MM.1S (cell line): ENCODE results near the gene THSD7B.

Experiments used
- DNase-seq: peaks from one replicate; pipeline ENCODE4 v3.0.0-alpha.2; 2015
- H2AFZ ChIP-seq: fragments of 300-600 bp; sonication (generic); 2 replicates; pipeline ENCODE4 v1.6.0; 2016; ENCODE audit warnings: antibody characterized with exemption, low read length
- H3F3A ChIP-seq: fragments of 300-600 bp; sonication (generic); 2 replicates; pipeline ENCODE4 v1.6.1; 2016; ENCODE audit warnings: mild to moderate bottlenecking, antibody characterized with exemption, low read length, moderate library complexity, mixed read lengths; ENCODE audit not compliant: insufficient read depth
- H3K27ac ChIP-seq: fragments of 300-600 bp; sonication (generic); 2 replicates; pipeline ENCODE4 v1.5.1; 2016; ENCODE audit warnings: mild to moderate bottlenecking, low read length
- H3K27me3 ChIP-seq: fragments of 300-600 bp; sonication (generic); replicated peaks from 2 replicates; pipeline ENCODE4 v1.6.0; 2016; ENCODE audit warnings: low read length; ENCODE audit not compliant: insufficient read depth
- H3K36me3 ChIP-seq: fragments of 300-600 bp; sonication (generic); replicated peaks from 2 replicates; pipeline ENCODE4 v1.6.1; 2016; ENCODE audit warnings: mild to moderate bottlenecking, low read length, mixed read lengths; ENCODE audit not compliant: insufficient read depth
- H3K4me1 ChIP-seq: fragments of 300-600 bp; sonication (generic); 2 replicates; pipeline ENCODE4 v1.6.1; 2016; ENCODE audit warnings: low read length, mixed read lengths
- H3K4me2 ChIP-seq: fragments of 300-600 bp; sonication (generic); 2 replicates; pipeline ENCODE4 v1.6.0; 2016; ENCODE audit warnings: low read depth, low read length
- H3K4me3 ChIP-seq: fragments of 300-600 bp; sonication (generic); 2 replicates; pipeline ENCODE4 v1.5.1; 2016; ENCODE audit warnings: low read length, mixed read lengths
- H3K79me2 ChIP-seq: fragments of 300-600 bp; sonication (generic); 2 replicates; pipeline ENCODE4 v1.6.1; 2016; ENCODE audit warnings: mixed run types, low read length, mixed read lengths
- H3K9ac ChIP-seq: fragments of 300-600 bp; sonication (generic); 2 replicates; pipeline ENCODE4 v1.6.1; 2016; ENCODE audit warnings: low read length, mixed read lengths
- H3K9me2 ChIP-seq: fragments of 300-600 bp; sonication (generic); replicated peaks from 2 replicates; pipeline ENCODE4 v1.6.1; 2016; ENCODE audit warnings: mild to moderate bottlenecking, low read length, mixed read lengths; ENCODE audit not compliant: insufficient read depth
- H3K9me3 ChIP-seq: fragments of 300-600 bp; sonication (generic); replicated peaks from 2 replicates; pipeline ENCODE4 v1.6.1; 2016; ENCODE audit warnings: mild to moderate bottlenecking, low read length, mixed read lengths; ENCODE audit not compliant: insufficient read depth
- H4K20me1 ChIP-seq: fragments of 300-600 bp; sonication (generic); 2 replicates; pipeline ENCODE4 v1.6.1; 2016; ENCODE audit warnings: mild to moderate bottlenecking, low read length, moderate library complexity, mixed read lengths; ENCODE audit not compliant: insufficient read depth
- EZH2 ChIP-seq: fragments of 300-600 bp; sonication (generic); optimal IDR thresholded peaks from 2 replicates; pipeline ENCODE3; 2017; ENCODE audit warnings: low read depth, mild to moderate bottlenecking, antibody characterized with exemption, low read length, mixed read lengths
- EZH2phosphoT487 ChIP-seq: fragments of 300-600 bp; sonication (generic); IDR thresholded peaks from 2 replicates; pipeline ENCODE4 v1.6.1; 2018; ENCODE audit warnings: antibody characterized with exemption, low read length
- TF ChIP-seq, protein P1 (sequence below): fragments of 300-600 bp; sonication (generic); IDR thresholded peaks from 2 replicates; pipeline ENCODE4 v1.5.1; 2016; ENCODE audit warnings: antibody characterized with exemption, low read length, mixed read lengths

Gene THSD7B

DNA sequence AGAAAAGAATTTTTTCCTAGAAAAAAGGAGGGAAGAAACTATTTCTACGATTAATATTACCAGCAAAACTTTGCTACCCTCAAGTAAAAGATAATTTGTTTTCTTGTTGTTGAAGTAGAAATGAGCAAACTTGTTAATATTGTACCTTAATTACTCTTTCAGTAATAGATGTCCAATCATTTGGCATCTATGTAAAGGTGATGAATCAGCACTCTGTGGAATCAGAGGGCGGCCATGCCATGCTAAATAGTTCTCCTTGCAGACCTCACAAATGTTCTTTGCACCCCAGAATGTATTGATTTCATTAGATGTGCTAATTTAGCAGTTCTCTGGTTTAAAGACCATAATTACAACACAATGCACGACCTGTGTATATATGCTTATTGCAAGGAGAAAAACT is 29.1 kb upstream of the THSD7B start:
- H4K20me1 ChIP-seq = no peaks in the 10 kb centered on the region
- H3K4me1 ChIP-seq = no peaks in the 10 kb centered on the region
- TF ChIP-seq, protein P1, sequence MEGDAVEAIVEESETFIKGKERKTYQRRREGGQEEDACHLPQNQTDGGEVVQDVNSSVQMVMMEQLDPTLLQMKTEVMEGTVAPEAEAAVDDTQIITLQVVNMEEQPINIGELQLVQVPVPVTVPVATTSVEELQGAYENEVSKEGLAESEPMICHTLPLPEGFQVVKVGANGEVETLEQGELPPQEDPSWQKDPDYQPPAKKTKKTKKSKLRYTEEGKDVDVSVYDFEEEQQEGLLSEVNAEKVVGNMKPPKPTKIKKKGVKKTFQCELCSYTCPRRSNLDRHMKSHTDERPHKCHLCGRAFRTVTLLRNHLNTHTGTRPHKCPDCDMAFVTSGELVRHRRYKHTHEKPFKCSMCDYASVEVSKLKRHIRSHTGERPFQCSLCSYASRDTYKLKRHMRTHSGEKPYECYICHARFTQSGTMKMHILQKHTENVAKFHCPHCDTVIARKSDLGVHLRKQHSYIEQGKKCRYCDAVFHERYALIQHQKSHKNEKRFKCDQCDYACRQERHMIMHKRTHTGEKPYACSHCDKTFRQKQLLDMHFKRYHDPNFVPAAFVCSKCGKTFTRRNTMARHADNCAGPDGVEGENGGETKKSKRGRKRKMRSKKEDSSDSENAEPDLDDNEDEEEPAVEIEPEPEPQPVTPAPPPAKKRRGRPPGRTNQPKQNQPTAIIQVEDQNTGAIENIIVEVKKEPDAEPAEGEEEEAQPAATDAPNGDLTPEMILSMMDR = no peak
- TF ChIP-seq EZH2 (no peak), EZH2phosphoT487 (no peak)
- H3F3A ChIP-seq = no peaks in the 10 kb centered on the region
- DNase-seq = no peak
- no peaks in the 10 kb centered on the region for H3K36me3 ChIP-seq
- no peaks in the 10 kb centered on the region for H3K27me3 ChIP-seq
- H3K27ac ChIP-seq = no peak overlapping the region
- no peak overlapping the region for H3K4me3 ChIP-seq
- no peaks in the 10 kb centered on the region for H3K79me2 ChIP-seq
- H3K4me2 ChIP-seq = no peak overlapping the region
- no peaks in the 10 kb centered on the region for H3K9me2 ChIP-seq
- no peaks in the 10 kb centered on the region for H3K9me3 ChIP-seq
- H3K9ac ChIP-seq = no peak overlapping the region
- H2AFZ ChIP-seq = no peak overlapping the region

DNA sequence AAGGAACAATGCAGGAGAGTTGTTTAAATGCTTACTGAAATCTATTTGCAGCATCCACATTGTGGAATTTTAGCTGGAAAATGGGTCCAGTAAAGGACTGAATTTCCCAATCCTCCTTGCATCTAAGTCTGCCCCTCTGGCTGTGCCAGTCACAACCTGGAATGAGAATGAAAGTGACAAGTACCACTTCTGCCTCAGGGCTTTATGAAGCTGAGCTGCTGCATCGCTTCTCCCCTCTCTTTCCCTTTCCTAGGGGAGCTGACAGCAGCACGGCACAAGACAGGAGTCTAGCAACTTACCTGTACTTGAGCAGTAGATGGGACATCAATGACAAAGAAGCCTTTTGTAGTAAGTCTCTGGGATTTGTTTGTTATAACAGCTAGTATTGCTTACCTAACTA is 27.3 kb upstream of the THSD7B start:
- Histone ChIP-seq H3K36me3 (no peaks in the 10 kb centered on the region), H3K4me2 (no peak overlapping the region), H3K4me3 (no peak overlapping the region), H3K27ac (no peak overlapping the region), H3K27me3 (no peaks in the 10 kb centered on the region), H3K9me3 (no peaks in the 10 kb centered on the region), H4K20me1 (no peaks in the 10 kb centered on the region), H3K4me1 (no peaks in the 10 kb centered on the region), H2AFZ (no peak overlapping the region), H3K79me2 (no peaks in the 10 kb centered on the region), H3K9ac (no peak overlapping the region), H3K9me2 (no peaks in the 10 kb centered on the region), H3F3A (no peaks in the 10 kb centered on the region)
- no peak for DNase-seq
- TF ChIP-seq, protein P1 = no peak
- TF ChIP-seq EZH2phosphoT487 = no peak
- TF ChIP-seq EZH2 = no peak

DNA sequence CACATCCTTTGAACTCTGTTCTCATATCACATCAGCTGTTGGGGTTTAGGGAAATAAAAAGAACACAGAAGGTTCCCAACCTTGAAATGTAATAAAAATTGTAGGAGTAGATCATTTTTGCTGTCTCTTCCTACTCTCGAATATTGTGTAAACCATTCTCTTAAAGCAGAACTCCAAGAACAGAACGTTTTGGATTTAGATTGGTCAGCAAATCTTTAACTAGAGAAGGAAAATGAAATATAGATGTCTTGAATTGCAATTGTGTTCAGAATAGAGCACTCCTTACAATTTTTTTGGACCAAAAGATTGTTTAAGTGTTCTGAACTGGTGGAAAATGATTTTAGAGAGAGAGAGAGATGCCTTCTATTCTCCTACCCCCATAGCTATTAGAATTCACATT is 23.9 kb upstream of the THSD7B start:
- H3K9me2 ChIP-seq = no peaks in the 10 kb centered on the region
- no peak overlapping the region for H3K4me2 ChIP-seq
- no peak overlapping the region for H2AFZ ChIP-seq
- H3K27ac ChIP-seq = no peak overlapping the region
- no peak for DNase-seq
- no peak overlapping the region for H3K9ac ChIP-seq
- no peaks in the 10 kb centered on the region for H3K79me2 ChIP-seq
- H3F3A ChIP-seq = no peaks in the 10 kb centered on the region
- TF ChIP-seq EZH2phosphoT487 = no peak
- no peak for TF ChIP-seq EZH2
- TF ChIP-seq, protein P1 = no peak
- no peaks in the 10 kb centered on the region for H3K27me3 ChIP-seq
- no peaks in the 10 kb centered on the region for H4K20me1 ChIP-seq
- no peaks in the 10 kb centered on the region for H3K36me3 ChIP-seq
- H3K9me3 ChIP-seq = no peaks in the 10 kb centered on the region
- no peak overlapping the region for H3K4me3 ChIP-seq
- no peaks in the 10 kb centered on the region for H3K4me1 ChIP-seq
